MM.1S (cell line): ENCODE data around the gene GPR3.
"Not testable (repeated sequence)": the region's sequence is repeated elsewhere in the genome, so short reads cannot be mapped to it uniquely, and the experiment has no call there.

Experiments used
- DNase-seq: peaks from one replicate; pipeline ENCODE4 v3.0.0-alpha.2; 2015
- H2AFZ ChIP-seq: fragments of 300-600 bp; sonication (generic); 2 replicates; pipeline ENCODE4 v1.6.0; 2016; ENCODE audit warnings: antibody characterized with exemption, low read length
- H3F3A ChIP-seq: fragments of 300-600 bp; sonication (generic); 2 replicates; pipeline ENCODE4 v1.6.1; 2016; ENCODE audit warnings: mild to moderate bottlenecking, antibody characterized with exemption, low read length, moderate library complexity, mixed read lengths; ENCODE audit not compliant: insufficient read depth
- H3K27ac ChIP-seq: fragments of 300-600 bp; sonication (generic); 2 replicates; pipeline ENCODE4 v1.5.1; 2016; ENCODE audit warnings: mild to moderate bottlenecking, low read length
- H3K27me3 ChIP-seq: fragments of 300-600 bp; sonication (generic); replicated peaks from 2 replicates; pipeline ENCODE4 v1.6.0; 2016; ENCODE audit warnings: low read length; ENCODE audit not compliant: insufficient read depth
- H3K36me3 ChIP-seq: fragments of 300-600 bp; sonication (generic); replicated peaks from 2 replicates; pipeline ENCODE4 v1.6.1; 2016; ENCODE audit warnings: mild to moderate bottlenecking, low read length, mixed read lengths; ENCODE audit not compliant: insufficient read depth
- H3K4me1 ChIP-seq: fragments of 300-600 bp; sonication (generic); 2 replicates; pipeline ENCODE4 v1.6.1; 2016; ENCODE audit warnings: low read length, mixed read lengths
- H3K4me2 ChIP-seq: fragments of 300-600 bp; sonication (generic); 2 replicates; pipeline ENCODE4 v1.6.0; 2016; ENCODE audit warnings: low read depth, low read length
- H3K4me3 ChIP-seq: fragments of 300-600 bp; sonication (generic); 2 replicates; pipeline ENCODE4 v1.5.1; 2016; ENCODE audit warnings: low read length, mixed read lengths
- H3K79me2 ChIP-seq: fragments of 300-600 bp; sonication (generic); 2 replicates; pipeline ENCODE4 v1.6.1; 2016; ENCODE audit warnings: mixed run types, low read length, mixed read lengths
- H3K9ac ChIP-seq: fragments of 300-600 bp; sonication (generic); 2 replicates; pipeline ENCODE4 v1.6.1; 2016; ENCODE audit warnings: low read length, mixed read lengths
- H3K9me2 ChIP-seq: fragments of 300-600 bp; sonication (generic); replicated peaks from 2 replicates; pipeline ENCODE4 v1.6.1; 2016; ENCODE audit warnings: mild to moderate bottlenecking, low read length, mixed read lengths; ENCODE audit not compliant: insufficient read depth
- H3K9me3 ChIP-seq: fragments of 300-600 bp; sonication (generic); replicated peaks from 2 replicates; pipeline ENCODE4 v1.6.1; 2016; ENCODE audit warnings: mild to moderate bottlenecking, low read length, mixed read lengths; ENCODE audit not compliant: insufficient read depth
- H4K20me1 ChIP-seq: fragments of 300-600 bp; sonication (generic); 2 replicates; pipeline ENCODE4 v1.6.1; 2016; ENCODE audit warnings: mild to moderate bottlenecking, low read length, moderate library complexity, mixed read lengths; ENCODE audit not compliant: insufficient read depth
- EZH2 ChIP-seq: fragments of 300-600 bp; sonication (generic); optimal IDR thresholded peaks from 2 replicates; pipeline ENCODE3; 2017; ENCODE audit warnings: low read depth, mild to moderate bottlenecking, antibody characterized with exemption, low read length, mixed read lengths
- EZH2phosphoT487 ChIP-seq: fragments of 300-600 bp; sonication (generic); IDR thresholded peaks from 2 replicates; pipeline ENCODE4 v1.6.1; 2018; ENCODE audit warnings: antibody characterized with exemption, low read length
- TF ChIP-seq, protein P1 (sequence below): fragments of 300-600 bp; sonication (generic); IDR thresholded peaks from 2 replicates; pipeline ENCODE4 v1.5.1; 2016; ENCODE audit warnings: antibody characterized with exemption, low read length, mixed read lengths

Gene GPR3

DNA sequence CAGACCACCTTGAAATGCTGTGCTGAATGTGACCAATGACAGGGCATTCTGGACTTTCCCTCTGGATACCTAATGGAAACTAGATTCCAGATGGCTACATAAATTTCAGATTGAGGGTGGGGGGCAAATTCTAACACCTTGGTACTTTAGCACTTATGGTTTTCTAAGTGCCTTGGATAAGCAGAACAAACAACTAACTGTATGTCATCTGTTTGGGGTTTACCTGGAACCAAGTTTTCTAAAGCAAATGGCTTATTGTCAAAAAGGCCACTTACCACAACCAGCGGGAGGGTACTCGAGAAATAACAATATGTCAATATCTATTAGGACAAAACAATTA lies 39.1 kb downstream of the GPR3 start:
- DNase-seq, result no peak
- no peak for TF ChIP-seq EZH2
- TF ChIP-seq EZH2phosphoT487, result no peak
- TF ChIP-seq, protein P1, sequence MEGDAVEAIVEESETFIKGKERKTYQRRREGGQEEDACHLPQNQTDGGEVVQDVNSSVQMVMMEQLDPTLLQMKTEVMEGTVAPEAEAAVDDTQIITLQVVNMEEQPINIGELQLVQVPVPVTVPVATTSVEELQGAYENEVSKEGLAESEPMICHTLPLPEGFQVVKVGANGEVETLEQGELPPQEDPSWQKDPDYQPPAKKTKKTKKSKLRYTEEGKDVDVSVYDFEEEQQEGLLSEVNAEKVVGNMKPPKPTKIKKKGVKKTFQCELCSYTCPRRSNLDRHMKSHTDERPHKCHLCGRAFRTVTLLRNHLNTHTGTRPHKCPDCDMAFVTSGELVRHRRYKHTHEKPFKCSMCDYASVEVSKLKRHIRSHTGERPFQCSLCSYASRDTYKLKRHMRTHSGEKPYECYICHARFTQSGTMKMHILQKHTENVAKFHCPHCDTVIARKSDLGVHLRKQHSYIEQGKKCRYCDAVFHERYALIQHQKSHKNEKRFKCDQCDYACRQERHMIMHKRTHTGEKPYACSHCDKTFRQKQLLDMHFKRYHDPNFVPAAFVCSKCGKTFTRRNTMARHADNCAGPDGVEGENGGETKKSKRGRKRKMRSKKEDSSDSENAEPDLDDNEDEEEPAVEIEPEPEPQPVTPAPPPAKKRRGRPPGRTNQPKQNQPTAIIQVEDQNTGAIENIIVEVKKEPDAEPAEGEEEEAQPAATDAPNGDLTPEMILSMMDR, result 0 out of 2 replicates have a peak, but pooled peaks have one; percentile 1

DNA sequence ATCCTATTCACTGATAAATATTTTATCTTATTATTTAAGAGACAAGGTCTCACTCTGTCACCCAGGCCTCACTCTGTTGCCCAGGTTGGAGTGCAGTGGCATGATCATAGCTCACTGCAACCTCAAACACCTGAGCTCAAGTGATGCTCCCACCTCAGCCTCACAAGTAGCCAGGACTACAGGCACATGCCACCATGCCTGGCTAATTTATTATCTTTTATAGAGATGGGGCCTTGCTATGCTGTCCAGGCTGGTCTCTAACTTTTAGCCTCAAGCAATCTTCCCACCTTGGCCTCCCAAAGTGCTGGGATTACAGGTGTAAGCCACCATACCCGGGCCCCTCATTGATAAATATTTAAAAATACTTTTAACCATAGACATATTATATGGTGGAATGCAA lies 40.3 kb downstream of the GPR3 start:
- H4K20me1 ChIP-seq, result not testable (repeated sequence)

More for the DNA sequence above, 39.1 kb downstream of the GPR3 start:
- H3K4me2 ChIP-seq, result peak overlapping the region; percentile 48
- H3K9me2 ChIP-seq, result no peaks in the 10 kb centered on the region
- no peak overlapping the region; the same call in 1 of the 2 replicates for H3K9ac ChIP-seq
- no peaks in the 10 kb centered on the region for H3K9me3 ChIP-seq
- peaks cover 6% of the 10 kb centered on the region; the same call in 1 of the 2 replicates for H3K36me3 ChIP-seq
- no peaks in the 10 kb centered on the region for H4K20me1 ChIP-seq
- H3K4me1 ChIP-seq, result peaks cover 48% of the 10 kb centered on the region
- peaks cover 31% of the 10 kb centered on the region for H3F3A ChIP-seq
- H2AFZ ChIP-seq, result no peak overlapping the region
- H3K27ac ChIP-seq, result peak overlapping the region; percentile 60; the same call in 1 of the 2 replicates
- H3K4me3 ChIP-seq, result no peak overlapping the region
- H3K79me2 ChIP-seq, result peaks cover 88% of the 10 kb centered on the region
- no peaks in the 10 kb centered on the region for H3K27me3 ChIP-seq

DNA sequence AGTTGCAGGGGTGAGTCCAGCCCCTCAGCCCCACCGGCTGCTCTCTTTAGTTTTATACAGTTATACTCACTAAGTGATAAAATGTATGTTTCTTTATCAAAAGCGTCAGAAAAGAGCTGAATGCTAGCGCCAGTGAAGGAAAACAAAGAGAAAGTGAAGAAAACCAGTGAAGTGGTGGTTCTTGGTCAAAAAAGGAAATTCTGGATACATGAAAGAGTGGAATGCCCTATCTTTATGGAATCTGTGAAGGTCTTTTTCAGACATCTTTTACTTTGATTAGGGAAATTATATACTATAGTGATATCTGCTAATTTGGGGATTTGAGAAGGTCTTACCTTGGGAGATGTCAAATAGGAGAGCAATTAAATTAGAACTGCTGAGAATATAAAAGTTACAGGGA lies 41.3 kb downstream of the GPR3 start:
- H3F3A ChIP-seq, result peaks cover 44% of the 10 kb centered on the region
- H4K20me1 ChIP-seq, result no peaks in the 10 kb centered on the region
- no peaks in the 10 kb centered on the region for H3K27me3 ChIP-seq
- DNase-seq, result no peak
- H3K4me1 ChIP-seq, result peaks cover 70% of the 10 kb centered on the region
- H3K36me3 ChIP-seq, result no peaks in the 10 kb centered on the region
- TF ChIP-seq EZH2, result no peak
- TF ChIP-seq, protein P1, result no peak
- TF ChIP-seq EZH2phosphoT487, result no peak
- H2AFZ ChIP-seq, result no peak overlapping the region
- no peak overlapping the region for H3K9ac ChIP-seq
- H3K9me2 ChIP-seq, result no peaks in the 10 kb centered on the region
- H3K27ac ChIP-seq, result no peak overlapping the region
- H3K79me2 ChIP-seq, result peaks cover 88% of the 10 kb centered on the region
- no peak overlapping the region for H3K4me2 ChIP-seq
- no peak overlapping the region for H3K4me3 ChIP-seq
- H3K9me3 ChIP-seq, result no peaks in the 10 kb centered on the region

More for the DNA sequence above, 40.3 kb downstream of the GPR3 start:
- H3K9me2 ChIP-seq, DNase-seq, H3K27me3 ChIP-seq, H3K36me3 ChIP-seq, H3K4me2 ChIP-seq, H3K4me3 ChIP-seq, H3K9me3 ChIP-seq, H3K27ac ChIP-seq, H3K9ac ChIP-seq, H2AFZ ChIP-seq: not testable (repeated sequence)
- Histone ChIP-seq H3K79me2 (peaks cover 88% of the 10 kb centered on the region), H3F3A (peaks cover 34% of the 10 kb centered on the region), H3K4me1 (peaks cover 60% of the 10 kb centered on the region)

DNA sequence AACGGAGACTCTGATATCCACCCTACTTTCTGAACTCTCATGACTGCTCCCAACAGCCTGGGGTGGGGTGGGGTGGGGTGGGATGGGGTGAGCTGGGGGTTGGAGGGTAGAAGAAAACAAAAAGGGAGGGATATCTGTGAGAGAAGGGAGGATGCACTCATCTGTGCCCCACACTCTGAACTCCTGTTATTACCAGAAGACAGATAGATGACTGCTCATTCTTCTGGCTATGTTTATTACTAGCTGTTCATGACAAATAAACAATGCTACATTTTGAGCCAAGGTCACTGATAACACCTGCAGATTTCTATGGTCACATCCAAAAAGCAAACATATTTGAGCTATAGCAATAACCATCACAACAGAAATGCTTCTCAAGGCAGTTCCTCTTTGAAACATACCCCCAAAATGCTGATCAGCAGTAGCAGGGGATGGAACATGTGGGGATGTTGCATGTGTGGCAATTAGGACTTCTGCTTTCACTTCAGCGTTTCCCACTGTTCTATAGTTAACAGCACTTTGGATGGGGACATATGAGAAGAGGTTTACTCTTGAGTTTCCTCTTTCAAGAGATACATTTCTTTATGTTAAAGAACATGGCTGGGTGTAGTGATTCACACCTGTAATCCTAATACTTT lies 43.3 kb downstream of the GPR3 start:
- no peaks in the 10 kb centered on the region for H3K27me3 ChIP-seq
- no peaks in the 10 kb centered on the region for H3K9me3 ChIP-seq
- H2AFZ ChIP-seq, result no peak overlapping the region
- H3K4me2 ChIP-seq, result peak overlapping the region; percentile 75
- peak overlapping the region; percentile 69 for H3K9ac ChIP-seq
- H3K9me2 ChIP-seq, result no peaks in the 10 kb centered on the region
- peak overlapping the region; percentile 23 for H3K4me3 ChIP-seq
- no peaks in the 10 kb centered on the region for H3K36me3 ChIP-seq
- DNase-seq, result peak; percentile 68
- TF ChIP-seq, protein P1, result no peak
- TF ChIP-seq EZH2 (no peak), EZH2phosphoT487 (no peak)
- peaks cover 81% of the 10 kb centered on the region for H3K79me2 ChIP-seq
- H3K27ac ChIP-seq, result peak overlapping the region; percentile 91
- H3F3A ChIP-seq, result peaks cover 58% of the 10 kb centered on the region
- no peaks in the 10 kb centered on the region for H4K20me1 ChIP-seq
- H3K4me1 ChIP-seq, result peaks cover 76% of the 10 kb centered on the region
